HEK293 (cell line): ENCODE data around the gene NECTIN4.

ENCODE experiments used
- BCL11B ChIP-seq: fragments of 450-650 bp; formaldehyde crosslinking; IDR thresholded peaks from 2 replicates; pipeline ENCODE4 v1.5.1; 2016; ENCODE audit warnings: low read depth, missing biosample characterization, missing genetic modification characterization
- CTCF ChIP-seq: fragments of 450-650 bp; formaldehyde crosslinking; IDR thresholded peaks from 2 replicates; pipeline ENCODE4 v1.5.1; 2016; ENCODE audit warnings: missing biosample characterization, missing genetic modification characterization
- GLI2 ChIP-seq: fragments of 450-650 bp; formaldehyde crosslinking; IDR thresholded peaks from 2 replicates; pipeline ENCODE4; 2017; ENCODE audit warnings: missing biosample characterization, missing genetic modification characterization, low read depth, borderline replicate concordance
- KLF16 ChIP-seq: fragments of 450-650 bp; formaldehyde crosslinking; IDR thresholded peaks from 2 replicates; pipeline ENCODE4 v1.5.1; 2017; ENCODE audit warnings: missing biosample characterization, missing genetic modification characterization
- KLF9 ChIP-seq: fragments of 450-650 bp; formaldehyde crosslinking; IDR thresholded peaks from 2 replicates; pipeline ENCODE4 v1.5.1; 2016; ENCODE audit warnings: missing biosample characterization, missing genetic modification characterization, low read depth
- MZF1 ChIP-seq: fragments of 450-650 bp; formaldehyde crosslinking; IDR thresholded peaks from 2 replicates; pipeline ENCODE4 v1.5.1; 2017; ENCODE audit warnings: missing biosample characterization, missing genetic modification characterization, borderline replicate concordance
- ZBTB21 ChIP-seq: fragments of 450-650 bp; formaldehyde crosslinking; IDR thresholded peaks from 2 replicates; pipeline ENCODE4 v1.5.1; 2017; ENCODE audit warnings: missing biosample characterization, missing genetic modification characterization
- ZBTB44 ChIP-seq: fragments of 450-650 bp; IDR thresholded peaks from 2 replicates; pipeline ENCODE4 v1.5.1; 2018; ENCODE audit warnings: missing biosample characterization, mild to moderate bottlenecking, missing genetic modification characterization
- ZEB2 ChIP-seq: fragments of 450-650 bp; formaldehyde crosslinking; IDR thresholded peaks from 2 replicates; pipeline ENCODE4 v1.5.1; 2016; ENCODE audit warnings: missing biosample characterization, missing genetic modification characterization
- ZNF155 ChIP-seq: fragments of 450-650 bp; formaldehyde crosslinking; IDR thresholded peaks from 2 replicates; pipeline ENCODE4 v1.5.1; 2016; ENCODE audit warnings: missing biosample characterization, missing genetic modification characterization
- ZNF169 ChIP-seq: fragments of 450-650 bp; formaldehyde crosslinking; IDR thresholded peaks from 2 replicates; pipeline ENCODE4 v1.5.1; 2016; ENCODE audit warnings: missing biosample characterization, missing genetic modification characterization
- ZNF221 ChIP-seq: fragments of 450-650 bp; formaldehyde crosslinking; IDR thresholded peaks from 2 replicates; pipeline ENCODE4 v1.5.1; 2017; ENCODE audit warnings: missing biosample characterization, missing genetic modification characterization, borderline replicate concordance
- ZNF23 ChIP-seq: fragments of 450-650 bp; formaldehyde crosslinking; IDR thresholded peaks from 2 replicates; pipeline ENCODE4 v1.5.1; 2016; ENCODE audit warnings: missing biosample characterization, missing genetic modification characterization, borderline replicate concordance
- ZNF239 ChIP-seq: fragments of 450-650 bp; formaldehyde crosslinking; IDR thresholded peaks from 2 replicates; pipeline ENCODE4 v1.5.1; 2016; ENCODE audit warnings: missing biosample characterization, missing genetic modification characterization
- ZNF248 ChIP-seq: fragments of 450-650 bp; formaldehyde crosslinking; IDR thresholded peaks from 2 replicates; pipeline ENCODE4 v1.5.1; 2017; ENCODE audit warnings: missing biosample characterization, missing genetic modification characterization
- ZNF274 ChIP-seq, 2 experiments: fragments of 200-500 bp in 1 of 2; fragments of 450-650 bp in 1 of 2; sonication (Bioruptor generic) in 1 of 2; formaldehyde crosslinking in 1 of 2; IDR thresholded peaks; 2 replicates each; pipeline versions ENCODE4 v1.5.1 to v1.6.1; 2014 to 2016; ENCODE audit warnings: borderline replicate concordance in 1 of 2, inconsistent platforms in 1 of 2, low read length in 1 of 2, missing biosample characterization in 1 of 2, missing genetic modification characterization in 1 of 2
- ZNF302 ChIP-seq: fragments of 450-650 bp; formaldehyde crosslinking; IDR thresholded peaks from 2 replicates; pipeline ENCODE4 v1.5.1; 2016; ENCODE audit warnings: missing biosample characterization, missing genetic modification characterization, low read depth
- ZNF335 ChIP-seq: fragments of 450-650 bp; formaldehyde crosslinking; conservative IDR thresholded peaks from 2 replicates; pipeline ENCODE4 v1.5.1; 2016; ENCODE audit warnings: missing biosample characterization, missing genetic modification characterization
- ZNF362 ChIP-seq: fragments of 450-650 bp; formaldehyde crosslinking; IDR thresholded peaks from 2 replicates; pipeline ENCODE4 v1.5.1; 2016; ENCODE audit warnings: missing biosample characterization, missing genetic modification characterization
- ZNF394 ChIP-seq: fragments of 450-650 bp; formaldehyde crosslinking; IDR thresholded peaks from 2 replicates; pipeline ENCODE4 v1.5.1; 2016; ENCODE audit warnings: missing biosample characterization, missing genetic modification characterization, mild to moderate bottlenecking, moderate library complexity, borderline replicate concordance
- ZNF423 ChIP-seq: fragments of 450-650 bp; formaldehyde crosslinking; IDR thresholded peaks from 2 replicates; pipeline ENCODE4 v1.5.1; 2016; ENCODE audit warnings: missing biosample characterization, missing genetic modification characterization
- ZNF488 ChIP-seq: fragments of 450-650 bp; formaldehyde crosslinking; IDR thresholded peaks from 2 replicates; pipeline ENCODE4 v1.5.1; 2016; ENCODE audit warnings: missing biosample characterization, missing genetic modification characterization
- ZNF548 ChIP-seq: fragments of 450-650 bp; formaldehyde crosslinking; IDR thresholded peaks from 2 replicates; pipeline ENCODE4 v1.5.1; 2016; ENCODE audit warnings: missing biosample characterization, missing genetic modification characterization
- ZNF670 ChIP-seq: fragments of 450-650 bp; formaldehyde crosslinking; IDR thresholded peaks from 2 replicates; pipeline ENCODE4 v1.5.1; 2016; ENCODE audit warnings: missing biosample characterization, missing genetic modification characterization, low read depth
- ZNF701 ChIP-seq: fragments of 450-650 bp; formaldehyde crosslinking; IDR thresholded peaks from 2 replicates; pipeline ENCODE4 v1.5.1; 2016; ENCODE audit warnings: missing biosample characterization, missing genetic modification characterization
- ZNF747 ChIP-seq: fragments of 450-650 bp; formaldehyde crosslinking; IDR thresholded peaks from 2 replicates; pipeline ENCODE4 v1.5.1; 2016; ENCODE audit warnings: missing biosample characterization, missing genetic modification characterization
- ZNF776 ChIP-seq: fragments of 450-650 bp; formaldehyde crosslinking; IDR thresholded peaks from 2 replicates; pipeline ENCODE4 v1.5.0; 2017; ENCODE audit warnings: missing biosample characterization, missing genetic modification characterization, borderline replicate concordance
- ZNF837 ChIP-seq: fragments of 450-650 bp; formaldehyde crosslinking; IDR thresholded peaks from 2 replicates; pipeline ENCODE4 v1.5.1; 2016; ENCODE audit warnings: missing biosample characterization, missing genetic modification characterization
- ZSCAN5A ChIP-seq: fragments of 450-650 bp; formaldehyde crosslinking; IDR thresholded peaks from 2 replicates; pipeline ENCODE4 v1.5.1; 2016; ENCODE audit warnings: missing biosample characterization, missing genetic modification characterization
- TF ChIP-seq, protein P1 (sequence below): fragments of 450-650 bp; formaldehyde crosslinking; IDR thresholded peaks from 2 replicates; pipeline ENCODE4 v1.5.1; 2017; ENCODE audit warnings: missing biosample characterization, mild to moderate bottlenecking, missing genetic modification characterization, moderate library complexity
- TF ChIP-seq, protein P2 (sequence below): fragments of 450-650 bp; formaldehyde crosslinking; IDR thresholded peaks from 2 replicates; pipeline ENCODE4 v1.5.1; 2017; ENCODE audit warnings: missing biosample characterization, missing genetic modification characterization

Gene NECTIN4

DNA sequence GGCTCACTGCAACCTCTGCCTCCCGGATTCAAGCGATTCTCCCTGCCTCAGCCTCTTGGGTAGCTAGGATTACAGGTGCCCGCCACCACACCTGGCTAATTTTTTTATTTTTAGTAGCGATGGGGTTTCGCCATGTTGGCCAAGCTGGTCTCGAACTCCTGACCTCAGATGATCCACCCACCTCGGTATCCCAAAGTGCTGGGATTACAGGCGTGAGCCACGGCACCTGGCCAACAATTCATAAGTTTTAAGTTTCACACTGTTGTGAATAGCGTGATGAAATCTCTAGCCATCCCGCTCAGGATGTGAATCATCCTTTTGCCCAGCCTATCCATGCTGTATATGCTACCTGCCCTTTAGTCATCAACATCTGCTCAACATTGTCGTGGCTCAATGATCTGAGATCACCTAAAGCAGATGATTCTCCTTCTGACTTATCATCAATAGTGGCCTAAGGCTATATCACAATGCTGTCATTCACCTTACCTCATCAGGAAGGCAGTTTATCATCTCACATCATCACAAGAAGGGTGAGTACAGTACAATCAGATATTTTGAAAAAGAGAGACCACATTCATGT lies 25.9 kb upstream of the NECTIN4 start (continued):
- peak; percentile 85; the same call in 1 of the 2 replicates for TF ChIP-seq ZNF362 (tag by site-specific recombination)
- TF ChIP-seq ZNF837, result no peak
- no peak for TF ChIP-seq ZNF423 (tag by site-specific recombination)
- TF ChIP-seq ZNF548, result no peak
- TF ChIP-seq ZNF274 (IDR thresholded peaks at IDR 0.05; ENCODE audit: low read length), result no peak
- TF ChIP-seq ZNF274 (tag by site-specific recombination; IDR thresholded peaks at IDR 0.05; ENCODE audit: borderline replicate concordance), result no peak
- no peak for TF ChIP-seq BCL11B (tag by site-specific recombination)
- no peak for TF ChIP-seq ZNF155 (tag by site-specific recombination)
- TF ChIP-seq, protein P1, sequence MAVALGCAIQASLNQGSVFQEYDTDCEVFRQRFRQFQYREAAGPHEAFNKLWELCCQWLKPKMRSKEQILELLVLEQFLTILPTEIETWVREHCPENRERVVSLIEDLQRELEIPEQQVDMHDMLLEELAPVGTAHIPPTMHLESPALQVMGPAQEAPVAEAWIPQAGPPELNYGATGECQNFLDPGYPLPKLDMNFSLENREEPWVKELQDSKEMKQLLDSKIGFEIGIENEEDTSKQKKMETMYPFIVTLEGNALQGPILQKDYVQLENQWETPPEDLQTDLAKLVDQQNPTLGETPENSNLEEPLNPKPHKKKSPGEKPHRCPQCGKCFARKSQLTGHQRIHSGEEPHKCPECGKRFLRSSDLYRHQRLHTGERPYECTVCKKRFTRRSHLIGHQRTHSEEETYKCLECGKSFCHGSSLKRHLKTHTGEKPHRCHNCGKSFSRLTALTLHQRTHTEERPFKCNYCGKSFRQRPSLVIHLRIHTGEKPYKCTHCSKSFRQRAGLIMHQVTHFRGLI (tag by site-specific recombination), result no peak
- TF ChIP-seq KLF16, result 0 out of 2 replicates have a peak, but pooled peaks have one; percentile 79
- no peak for TF ChIP-seq ZNF302 (tag by site-specific recombination)
- TF ChIP-seq ZNF23 (tag by site-specific recombination), result no peak
- TF ChIP-seq ZNF776 (tag by site-specific recombination), result no peak
- no peak for TF ChIP-seq ZNF248 (tag by site-specific recombination)
- TF ChIP-seq KLF9 (tag by site-specific recombination), result no peak
- no peak for TF ChIP-seq ZNF221 (tag by site-specific recombination)
- TF ChIP-seq ZNF701 (tag by site-specific recombination), result no peak
- TF ChIP-seq, protein P2, sequence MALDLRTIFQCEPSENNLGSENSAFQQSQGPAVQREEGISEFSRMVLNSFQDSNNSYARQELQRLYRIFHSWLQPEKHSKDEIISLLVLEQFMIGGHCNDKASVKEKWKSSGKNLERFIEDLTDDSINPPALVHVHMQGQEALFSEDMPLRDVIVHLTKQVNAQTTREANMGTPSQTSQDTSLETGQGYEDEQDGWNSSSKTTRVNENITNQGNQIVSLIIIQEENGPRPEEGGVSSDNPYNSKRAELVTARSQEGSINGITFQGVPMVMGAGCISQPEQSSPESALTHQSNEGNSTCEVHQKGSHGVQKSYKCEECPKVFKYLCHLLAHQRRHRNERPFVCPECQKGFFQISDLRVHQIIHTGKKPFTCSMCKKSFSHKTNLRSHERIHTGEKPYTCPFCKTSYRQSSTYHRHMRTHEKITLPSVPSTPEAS, result 0 out of 2 replicates have a peak, but pooled peaks have one; percentile 26
- no peak for TF ChIP-seq ZNF169 (tag by site-specific recombination)
- peak; percentile 71 for TF ChIP-seq ZNF394 (tag by site-specific recombination)
- TF ChIP-seq ZNF239 (tag by site-specific recombination), result no peak
- TF ChIP-seq ZNF747, result peak; percentile 26; the same call in 1 of the 2 replicates
- no peak for TF ChIP-seq GLI2 (tag by site-specific recombination)
- no peak for TF ChIP-seq ZNF670 (tag by site-specific recombination)
- peak; percentile 42 for TF ChIP-seq ZBTB21
- no peak for TF ChIP-seq CTCF (tag by site-specific recombination)
- no peak for TF ChIP-seq ZSCAN5A (tag by site-specific recombination)
- peak; percentile 91; the same call in 1 of the 2 replicates for TF ChIP-seq ZEB2 (tag by site-specific recombination)
- peak; percentile 56; the same call in 1 of the 2 replicates for TF ChIP-seq ZNF335 (tag by site-specific recombination)
- TF ChIP-seq MZF1 (tag by site-specific recombination), result no peak
- no peak for TF ChIP-seq ZBTB44
- TF ChIP-seq ZNF488 (tag by site-specific recombination), result no peak
